ENCODE data around the gene SOX1. TPM values are rescaled to one million over a fixed set of nuclear protein-coding genes. Genes with fewer than 3 reads are reported as not detected.

SOX1 gene
- total RNA-seq, 1 donor from 2014 or later: not detected

GRCh38 chr13:112065867-112066623, 904 bp upstream of the SOX1 start:
- TF ChIP-seq CTCF (IDR thresholded peaks at IDR 0.05): no peak
- Histone ChIP-seq H3K4me1 (no peaks in the 10 kb centered on the region), H3K27ac (no peak overlapping the region), H3K27me3 (peaks cover 83% of the 10 kb centered on the region), H3K4me3 (peak overlapping the region; percentile 2), H3K36me3 (no peaks in the 10 kb centered on the region), H3K9me3 (no peaks in the 10 kb centered on the region)
- intact Hi-C loops (cut with DNase I): no loop called here
- DNase-seq (no peak), ATAC-seq (no peak)

GRCh38 chr13:112066624-112067004, 335 bp upstream of the SOX1 start:
- ATAC-seq: peak; percentile 74
- DNase-seq: no peak
- TF ChIP-seq CTCF (IDR thresholded peaks at IDR 0.05): no peak
- H3K36me3 ChIP-seq: no peaks in the 10 kb centered on the region
- H3K27ac ChIP-seq: no peak overlapping the region
- H3K27me3 ChIP-seq: peaks cover 83% of the 10 kb centered on the region
- intact Hi-C loops (cut with DNase I): no loop called here
- peak overlapping the region; percentile 2 for H3K4me3 ChIP-seq
- no peaks in the 10 kb centered on the region for H3K9me3 ChIP-seq
- no peaks in the 10 kb centered on the region for H3K4me1 ChIP-seq

- H3K27ac ChIP-seq: no peak overlapping the region
- H3K4me1 ChIP-seq: no peaks in the 10 kb centered on the region
- H3K36me3 ChIP-seq: no peaks in the 10 kb centered on the region
- ATAC-seq: no peak
- no peak overlapping the region for H3K4me3 ChIP-seq
- TF ChIP-seq CTCF (IDR thresholded peaks at IDR 0.05): no peak
- no peaks in the 10 kb centered on the region for H3K9me3 ChIP-seq
- peaks cover 83% of the 10 kb centered on the region for H3K27me3 ChIP-seq
- no peak for DNase-seq
- intact Hi-C loops (cut with DNase I): no loop called here
Observed at GRCh38 chr13:112067871-112068539, 1.1 kb downstream of the SOX1 start.

- H3K27me3 ChIP-seq: peaks cover 83% of the 10 kb centered on the region
- H3K4me1 ChIP-seq: no peaks in the 10 kb centered on the region
- DNase-seq (no peak), ATAC-seq (no peak)
- H3K36me3 ChIP-seq: no peaks in the 10 kb centered on the region
- intact Hi-C loops (cut with DNase I): no loop called here
- no peak for TF ChIP-seq CTCF (IDR thresholded peaks at IDR 0.05)
- no peak overlapping the region for H3K4me3 ChIP-seq
- no peaks in the 10 kb centered on the region for H3K9me3 ChIP-seq
- H3K27ac ChIP-seq: no peak overlapping the region
Observed at GRCh38 chr13:112068540-112069060, 1.7 kb downstream of the SOX1 start.

GRCh38 chr13:112069061-112069844, 2.3 kb downstream of the SOX1 start:
- DNase-seq: no peak
- Histone ChIP-seq H3K27ac (no peak overlapping the region), H3K4me3 (no peak overlapping the region), H3K9me3 (no peaks in the 10 kb centered on the region), H3K36me3 (no peaks in the 10 kb centered on the region), H3K4me1 (no peaks in the 10 kb centered on the region), H3K27me3 (peaks cover 83% of the 10 kb centered on the region)
- intact Hi-C loops (cut with DNase I): no loop called here
- TF ChIP-seq CTCF (IDR thresholded peaks at IDR 0.05): no peak
- ATAC-seq: no peak

Measured in upper lobe of right lung (tissue), 1 donor.